ENCODE measurements around the gene PRSS8.

The PRSS8 gene

GRCh38 chr16:31134625-31135534 lies 647 bp downstream of the PRSS8 start:
- Histone ChIP-seq H3K4me1 (ENCODE audit: insufficient read depth, low read length) (no peaks in the 10 kb centered on the region), H4K20me1 (ENCODE audit: insufficient read depth, low read length) (no peaks in the 10 kb centered on the region), H3K79me2 (ENCODE audit: insufficient read depth, low read length) (no peaks in the 10 kb centered on the region), H3K4me3 (ENCODE audit: low read depth in 1 of 2, low read length in 2 of 2) (no peak overlapping the region), H3K4me2 (ENCODE audit: insufficient read depth, low read length) (no peak overlapping the region), H2AFZ (ENCODE audit: low read depth, low read length) (no peak overlapping the region), H3K9me3 (ENCODE audit: insufficient read depth, low read length, severe bottlenecking) (no peaks in the 10 kb centered on the region), H3K36me3 (ENCODE audit: insufficient read depth, low read length) (peaks cover 22% of the 10 kb centered on the region), H3K27me3 (ENCODE audit: insufficient read depth, low read length, poor library complexity) (no peaks in the 10 kb centered on the region), H3K27ac (ENCODE audit: low read length) (no peak overlapping the region), H3K9ac (ENCODE audit: low read depth, low read length) (no peak overlapping the region)
- DNase-seq (no peak), ATAC-seq (ENCODE audit: insufficient read depth, low read depth) (no peak)
- TF ChIP-seq EZH2 (IDR thresholded peaks at IDR 0.05; ENCODE audit: borderline replicate concordance, low read depth, low read length, severe bottlenecking) = no peak
- TF ChIP-seq CTCF (IDR thresholded peaks at IDR 0.05; ENCODE audit: borderline replicate concordance, extremely low read depth, low read length, poor library complexity, severe bottlenecking) = no peak

GRCh38 chr16:31134091-31134571 lies 1.4 kb downstream of the PRSS8 start:
- no peak for TF ChIP-seq CTCF (IDR thresholded peaks at IDR 0.05; ENCODE audit: borderline replicate concordance, extremely low read depth, low read length, poor library complexity, severe bottlenecking)
- no peak for TF ChIP-seq EZH2 (IDR thresholded peaks at IDR 0.05; ENCODE audit: borderline replicate concordance, low read depth, low read length, severe bottlenecking)
- ATAC-seq (ENCODE audit: insufficient read depth, low read depth) = no peak
- Histone ChIP-seq H3K4me3 (ENCODE audit: low read depth in 1 of 2, low read length in 2 of 2) (no peak overlapping the region), H3K4me1 (ENCODE audit: insufficient read depth, low read length) (no peaks in the 10 kb centered on the region), H3K79me2 (ENCODE audit: insufficient read depth, low read length) (no peaks in the 10 kb centered on the region), H4K20me1 (ENCODE audit: insufficient read depth, low read length) (no peaks in the 10 kb centered on the region), H3K9me3 (ENCODE audit: insufficient read depth, low read length, severe bottlenecking) (no peaks in the 10 kb centered on the region), H2AFZ (ENCODE audit: low read depth, low read length) (no peak overlapping the region), H3K27ac (ENCODE audit: low read length) (no peak overlapping the region), H3K9ac (ENCODE audit: low read depth, low read length) (no peak overlapping the region), H3K27me3 (ENCODE audit: insufficient read depth, low read length, poor library complexity) (no peaks in the 10 kb centered on the region), H3K4me2 (ENCODE audit: insufficient read depth, low read length) (no peak overlapping the region), H3K36me3 (ENCODE audit: insufficient read depth, low read length) (peaks cover 30% of the 10 kb centered on the region)
- DNase-seq = no peak

- Histone ChIP-seq H3K4me1 (ENCODE audit: insufficient read depth, low read length) (no peaks in the 10 kb centered on the region), H3K4me2 (ENCODE audit: insufficient read depth, low read length) (no peak overlapping the region), H3K9me3 (ENCODE audit: insufficient read depth, low read length, severe bottlenecking) (no peaks in the 10 kb centered on the region), H3K27me3 (ENCODE audit: insufficient read depth, low read length, poor library complexity) (no peaks in the 10 kb centered on the region), H3K27ac (ENCODE audit: low read length) (no peak overlapping the region), H3K9ac (ENCODE audit: low read depth, low read length) (no peak overlapping the region), H4K20me1 (ENCODE audit: insufficient read depth, low read length) (no peaks in the 10 kb centered on the region), H3K4me3 (ENCODE audit: low read depth in 1 of 2, low read length in 2 of 2) (no peak overlapping the region), H2AFZ (ENCODE audit: low read depth, low read length) (no peak overlapping the region), H3K36me3 (ENCODE audit: insufficient read depth, low read length) (peaks cover 36% of the 10 kb centered on the region), H3K79me2 (ENCODE audit: insufficient read depth, low read length) (no peaks in the 10 kb centered on the region)
- TF ChIP-seq CTCF (IDR thresholded peaks at IDR 0.05; ENCODE audit: borderline replicate concordance, extremely low read depth, low read length, poor library complexity, severe bottlenecking) = no peak
- ATAC-seq (ENCODE audit: insufficient read depth, low read depth) (no peak), DNase-seq (no peak)
These were observed 2.5 kb downstream of the PRSS8 start for GRCh38 chr16:31133046-31133501.
